T-helper 9 cell (primary cell): ENCODE measurements around the gene PRAMEF5.
"Not testable (repeated sequence)": the region's sequence is repeated elsewhere in the genome, so short reads cannot be mapped to it uniquely, and the experiment has no call there.

Experiments used
- DNase-seq: peaks from one replicate; pipeline ENCODE4 v3.0.0-alpha.2; 2020

Gene PRAMEF5

DNA sequence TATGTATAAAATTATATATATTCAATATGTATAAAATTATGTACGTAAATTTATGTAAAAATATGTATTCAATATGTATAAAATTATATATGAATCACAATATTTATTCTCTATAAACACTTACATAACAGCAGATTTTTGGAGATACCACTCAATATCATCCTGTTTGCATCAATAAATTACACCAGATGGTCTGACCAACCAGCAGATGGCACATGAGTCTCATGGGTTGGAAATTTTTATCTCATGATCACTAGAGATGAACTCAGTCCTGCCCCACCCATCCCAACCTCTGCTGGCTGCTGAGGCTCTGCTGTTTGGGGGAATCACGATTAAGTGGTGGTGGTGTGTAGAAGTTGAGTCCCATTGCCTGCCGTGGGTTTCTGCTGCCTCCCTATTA is 25.6 kb downstream of the PRAMEF5 start:
- DNase-seq: not testable (repeated sequence)

DNA sequence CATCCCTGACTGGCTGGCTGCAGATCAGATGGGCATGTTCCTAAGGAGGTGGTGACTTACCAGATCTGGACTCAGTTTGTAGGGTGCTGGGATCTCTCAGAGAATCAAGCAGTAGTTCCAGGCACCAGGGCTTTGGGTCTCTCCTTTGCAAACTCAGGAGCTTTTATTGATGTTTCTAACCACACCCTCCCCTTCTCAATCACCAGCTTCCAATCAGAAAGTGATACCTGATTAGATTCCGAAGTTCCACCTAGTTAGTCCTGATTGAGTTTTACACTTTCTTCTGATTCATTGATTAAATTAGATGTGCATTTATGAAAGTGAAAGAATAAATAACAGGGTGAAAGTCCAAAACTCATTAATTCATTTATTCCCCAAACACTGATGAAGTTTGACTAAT is 31.0 kb downstream of the PRAMEF5 start, which contains the start of gene PRAMEF8:
Gene PRAMEF8, minus strand, starts transcription at position 101 of the 400 bp plus-strand sequence. CDS start 1,046 bp downstream, outside the sequence.
- not testable (repeated sequence) for DNase-seq

DNA sequence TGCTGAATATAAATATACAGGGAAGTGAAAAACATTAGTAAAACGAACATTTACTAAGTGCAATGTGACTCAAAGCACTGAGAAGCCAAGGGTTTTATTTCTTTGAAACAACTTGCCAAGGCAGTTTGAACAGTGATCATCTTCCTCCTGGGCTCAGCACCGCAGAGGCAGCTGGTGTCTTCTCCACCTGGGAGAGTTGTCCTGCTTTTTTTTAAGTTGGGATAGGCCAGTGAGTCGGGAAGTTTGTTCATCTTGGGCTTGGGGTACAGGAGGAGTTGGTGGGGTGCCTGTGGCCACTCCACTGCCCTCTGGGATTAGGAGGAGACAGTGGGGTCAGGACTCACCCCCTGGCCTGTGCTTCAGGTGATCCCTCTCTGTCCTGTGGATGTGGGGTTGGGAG is 35.0 kb downstream of the PRAMEF5 start:
- DNase-seq: not testable (repeated sequence)

DNA sequence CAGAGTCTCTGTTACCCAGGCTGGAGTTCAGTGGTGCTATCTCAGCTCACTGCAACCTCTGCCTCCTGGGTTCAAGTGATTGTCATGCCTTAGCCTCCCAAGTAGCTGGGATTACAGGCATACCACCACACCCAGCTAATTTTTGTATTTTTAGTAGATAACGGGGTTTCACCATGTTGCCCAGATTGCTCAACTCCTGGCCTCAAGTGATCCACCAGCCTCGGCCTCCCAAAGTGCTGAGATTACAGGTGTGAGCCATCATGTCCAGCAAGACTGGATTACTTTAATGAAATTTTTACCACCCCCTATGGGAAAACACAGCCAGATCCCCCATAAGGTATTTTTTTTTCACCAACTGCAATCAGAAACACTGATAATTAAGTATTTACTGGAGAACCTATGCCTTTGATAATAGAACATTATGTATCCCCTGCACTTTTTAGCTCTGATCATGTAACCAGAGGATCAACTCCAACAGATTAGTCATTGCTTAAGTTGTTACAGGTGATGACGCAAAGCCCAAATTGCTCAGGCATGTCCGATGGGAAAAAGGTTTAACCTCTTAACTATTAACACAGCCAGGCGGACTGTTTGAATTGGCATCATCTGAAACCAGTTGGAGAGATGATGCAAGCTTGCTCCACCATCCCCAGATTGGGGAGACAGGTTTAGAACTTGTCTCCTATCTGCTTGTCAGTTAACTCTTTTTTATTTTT is 43.4 kb downstream of the PRAMEF5 start:
- DNase-seq: not testable (repeated sequence)

DNA sequence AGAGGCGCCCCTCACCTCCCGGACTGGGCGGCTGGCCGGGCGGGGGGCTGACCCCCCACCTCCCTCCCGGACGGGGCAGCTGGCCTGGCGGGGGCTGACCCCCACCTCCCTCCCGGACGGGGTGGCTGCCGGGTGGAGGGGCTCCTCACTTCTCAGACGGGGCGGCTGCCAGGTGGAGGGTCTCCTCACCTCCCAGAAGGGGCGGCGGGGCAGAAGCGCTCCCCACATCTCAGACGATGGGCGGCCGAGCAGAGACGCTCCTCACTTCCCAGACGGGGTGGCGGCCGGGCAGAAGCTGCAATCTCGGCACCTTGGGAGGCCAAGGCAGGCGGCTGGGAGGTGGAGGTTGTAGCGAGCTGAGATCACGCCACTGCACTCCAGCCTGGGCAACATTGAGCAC is 44.7 kb downstream of the PRAMEF5 start:
- not testable (repeated sequence) for DNase-seq

DNA sequence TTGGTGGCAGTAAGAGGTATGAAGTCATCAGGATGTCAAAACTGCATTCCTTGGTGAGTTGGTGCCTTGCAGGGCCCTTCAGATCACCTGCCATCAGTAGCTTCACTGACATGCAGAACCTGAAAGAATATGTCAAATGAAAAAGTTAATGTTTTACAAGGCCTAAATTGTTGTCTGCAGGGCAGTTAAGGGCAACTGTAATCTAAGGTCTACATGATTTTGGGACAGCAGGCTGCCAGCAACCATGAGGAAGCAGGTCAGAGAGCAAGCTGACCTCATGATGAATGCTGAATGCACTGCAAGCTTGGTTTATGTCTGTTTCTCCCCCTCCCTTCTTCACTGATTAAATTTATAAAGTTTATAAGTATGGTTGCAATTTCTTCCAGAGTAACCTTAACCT is 48.2 kb downstream of the PRAMEF5 start:
- not testable (repeated sequence) for DNase-seq

DNA sequence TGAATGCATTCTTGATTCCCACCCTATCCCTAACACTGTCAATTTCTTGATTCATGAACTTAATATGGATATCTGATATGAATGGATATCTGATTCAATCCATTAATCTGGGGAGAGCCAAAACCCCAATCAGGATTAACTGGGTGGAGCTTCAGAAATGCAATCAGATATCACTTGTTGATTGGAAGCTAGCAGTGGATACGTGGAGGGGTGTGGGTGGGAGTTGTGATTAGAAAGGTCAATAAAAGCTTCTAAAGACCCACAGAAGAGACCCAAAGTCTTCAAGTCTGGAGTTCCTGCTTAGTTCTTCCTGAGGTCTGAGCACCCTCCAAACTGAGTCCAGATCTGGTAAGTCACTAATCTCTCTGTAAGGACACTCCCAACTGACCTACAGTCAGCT is 49.2 kb downstream of the PRAMEF5 start, which contains the start of gene PRAMEF33:
Gene PRAMEF33, plus strand, starts transcription at position 301 of the 400 bp plus-strand sequence. CDS start 2,416 bp downstream, outside the sequence.
- not testable (repeated sequence) for DNase-seq
